Fibroblast of lung (primary cell): ENCODE data around the gene DOP1A.

ENCODE experiments used
- EZH2 ChIP-seq: IDR thresholded peaks from 2 replicates; pipeline ENCODE4 v1.5.1; 2012; ENCODE audit warnings: low read length, control low read depth, mild to moderate bottlenecking; ENCODE audit errors: missing control alignments
- TF ChIP-seq, protein P1 (sequence below), 2 donors: IDR thresholded peaks in 1 of 2; conservative IDR thresholded peaks in 1 of 2; 1 replicate in 1 of 2; 2 replicates in 1 of 2; pipeline ENCODE4 v1.5.1; 2011 to 2012; ENCODE audit warnings: low read length in 2 of 2, control low read depth in 1 of 2, inconsistent platforms in 1 of 2, low read depth in 1 of 2, mild to moderate bottlenecking in 1 of 2

GRCh38 chr6:83119742-83120300, 52.4 kb downstream of the DOP1A start:
- TF ChIP-seq, protein P1, sequence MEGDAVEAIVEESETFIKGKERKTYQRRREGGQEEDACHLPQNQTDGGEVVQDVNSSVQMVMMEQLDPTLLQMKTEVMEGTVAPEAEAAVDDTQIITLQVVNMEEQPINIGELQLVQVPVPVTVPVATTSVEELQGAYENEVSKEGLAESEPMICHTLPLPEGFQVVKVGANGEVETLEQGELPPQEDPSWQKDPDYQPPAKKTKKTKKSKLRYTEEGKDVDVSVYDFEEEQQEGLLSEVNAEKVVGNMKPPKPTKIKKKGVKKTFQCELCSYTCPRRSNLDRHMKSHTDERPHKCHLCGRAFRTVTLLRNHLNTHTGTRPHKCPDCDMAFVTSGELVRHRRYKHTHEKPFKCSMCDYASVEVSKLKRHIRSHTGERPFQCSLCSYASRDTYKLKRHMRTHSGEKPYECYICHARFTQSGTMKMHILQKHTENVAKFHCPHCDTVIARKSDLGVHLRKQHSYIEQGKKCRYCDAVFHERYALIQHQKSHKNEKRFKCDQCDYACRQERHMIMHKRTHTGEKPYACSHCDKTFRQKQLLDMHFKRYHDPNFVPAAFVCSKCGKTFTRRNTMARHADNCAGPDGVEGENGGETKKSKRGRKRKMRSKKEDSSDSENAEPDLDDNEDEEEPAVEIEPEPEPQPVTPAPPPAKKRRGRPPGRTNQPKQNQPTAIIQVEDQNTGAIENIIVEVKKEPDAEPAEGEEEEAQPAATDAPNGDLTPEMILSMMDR (conservative IDR thresholded peaks at IDR 0.05 in 1 of 2, IDR thresholded peaks at IDR 0.05 in 1 of 2; ENCODE audit: low read depth in 1 of 2, low read length in 2 of 2), result no peak
- no peak for TF ChIP-seq EZH2
